ENCODE data around the gene SS18. TPM values are rescaled to one million over a fixed set of nuclear protein-coding genes. Genes with fewer than 3 reads are reported as not detected.

SS18 gene
- total and polyA plus RNA-seq, 4 donors, result 16.3 to 74.7 (median 34.5) TPM

DNA sequence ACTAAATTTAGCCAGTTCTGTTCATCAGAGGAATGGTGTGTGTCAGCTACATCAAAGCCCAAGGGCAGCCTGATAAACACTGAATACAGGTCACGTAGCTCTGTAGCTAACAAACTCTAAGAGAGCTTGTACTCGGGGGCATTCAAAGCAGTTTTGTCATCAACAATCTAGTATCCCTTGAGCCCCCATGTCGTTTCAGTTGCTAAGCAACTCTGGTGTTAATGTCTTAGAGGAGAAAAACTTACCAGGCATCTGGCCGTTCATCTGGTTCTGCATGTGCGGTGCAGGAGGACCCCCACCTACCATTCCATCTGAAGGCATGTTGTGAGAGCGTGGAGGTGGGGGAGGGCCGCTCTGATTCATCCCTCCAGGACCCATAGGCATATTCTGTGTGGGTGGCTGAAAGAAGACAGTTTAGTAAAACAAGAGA is 33.1 kb downstream of the SS18 start:
- no peak for TF ChIP-seq NR2F2 (IDR thresholded peaks at IDR 0.05)
- TF ChIP-seq, protein P1, sequence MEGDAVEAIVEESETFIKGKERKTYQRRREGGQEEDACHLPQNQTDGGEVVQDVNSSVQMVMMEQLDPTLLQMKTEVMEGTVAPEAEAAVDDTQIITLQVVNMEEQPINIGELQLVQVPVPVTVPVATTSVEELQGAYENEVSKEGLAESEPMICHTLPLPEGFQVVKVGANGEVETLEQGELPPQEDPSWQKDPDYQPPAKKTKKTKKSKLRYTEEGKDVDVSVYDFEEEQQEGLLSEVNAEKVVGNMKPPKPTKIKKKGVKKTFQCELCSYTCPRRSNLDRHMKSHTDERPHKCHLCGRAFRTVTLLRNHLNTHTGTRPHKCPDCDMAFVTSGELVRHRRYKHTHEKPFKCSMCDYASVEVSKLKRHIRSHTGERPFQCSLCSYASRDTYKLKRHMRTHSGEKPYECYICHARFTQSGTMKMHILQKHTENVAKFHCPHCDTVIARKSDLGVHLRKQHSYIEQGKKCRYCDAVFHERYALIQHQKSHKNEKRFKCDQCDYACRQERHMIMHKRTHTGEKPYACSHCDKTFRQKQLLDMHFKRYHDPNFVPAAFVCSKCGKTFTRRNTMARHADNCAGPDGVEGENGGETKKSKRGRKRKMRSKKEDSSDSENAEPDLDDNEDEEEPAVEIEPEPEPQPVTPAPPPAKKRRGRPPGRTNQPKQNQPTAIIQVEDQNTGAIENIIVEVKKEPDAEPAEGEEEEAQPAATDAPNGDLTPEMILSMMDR (IDR thresholded peaks at IDR 0.05; ENCODE audit: low read depth, low read length, missing input control), result no peak
- TF ChIP-seq, protein P2, sequence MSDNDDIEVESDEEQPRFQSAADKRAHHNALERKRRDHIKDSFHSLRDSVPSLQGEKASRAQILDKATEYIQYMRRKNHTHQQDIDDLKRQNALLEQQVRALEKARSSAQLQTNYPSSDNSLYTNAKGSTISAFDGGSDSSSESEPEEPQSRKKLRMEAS (IDR thresholded peaks at IDR 0.05), result no peak
- TF ChIP-seq JUND (IDR thresholded peaks at IDR 0.05), result no peak
- H3K4me3 ChIP-seq (ENCODE audit: low read depth in 1 of 3, low read length in 3 of 3), result no peak overlapping the region
- no peak overlapping the region for H3K27ac ChIP-seq (ENCODE audit: low read depth in 1 of 2, low read length in 2 of 2)
- peaks cover 8 to 26% (median 19%) of the 10 kb centered on the region in 4 donors for H3K36me3 ChIP-seq (ENCODE audit: control insufficient read depth in 4 of 4, insufficient read depth in 3 of 4, low read depth in 1 of 4, low read length in 3 of 4)
- H3K27me3 ChIP-seq (ENCODE audit: control insufficient read depth in 4 of 4, insufficient read depth in 4 of 4, low read length in 3 of 4), result no peaks in the 10 kb centered on the region
- no peak for DNase-seq (ENCODE audit: low spot score)
- H3K4me1 ChIP-seq (ENCODE audit: control insufficient read depth in 4 of 4, insufficient read depth in 4 of 4, low read length in 3 of 4), result peaks cover 0 to 3% (median 0%) of the 10 kb centered on the region in 4 donors
- WGBS, result 87% methylated on average over 7 of the region's 7 CpGs
- H3K9ac ChIP-seq (ENCODE audit: low read depth in 1 of 2, low read length in 2 of 2), result no peak overlapping the region
- H3K9me3 ChIP-seq (ENCODE audit: control insufficient read depth in 4 of 4, low read length in 3 of 4), result no peaks in the 10 kb centered on the region

DNA sequence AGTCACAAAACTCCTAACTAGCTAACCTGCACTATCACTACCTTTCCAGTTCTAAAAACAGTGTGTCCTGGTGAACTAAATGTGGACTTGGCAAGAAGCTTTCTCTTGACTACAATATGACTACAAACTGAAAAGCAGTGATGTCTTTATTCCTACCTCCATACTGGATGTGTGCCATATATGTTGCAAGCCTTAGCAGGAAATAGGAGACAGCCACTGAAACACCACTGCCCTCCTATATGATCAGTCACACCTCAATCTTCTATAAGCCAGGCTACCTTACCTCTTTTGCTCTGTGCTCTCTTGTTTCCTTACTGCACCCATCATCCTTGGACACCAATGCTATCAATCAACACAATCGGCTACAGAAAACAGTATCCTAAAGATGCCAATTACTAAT is 34.1 kb downstream of the SS18 start:
- H3K36me3 ChIP-seq (ENCODE audit: control insufficient read depth in 4 of 4, insufficient read depth in 3 of 4, low read depth in 1 of 4, low read length in 3 of 4), result peaks cover 5 to 31% (median 20%) of the 10 kb centered on the region in 4 donors
- no peaks in the 10 kb centered on the region for H3K9me3 ChIP-seq (ENCODE audit: control insufficient read depth in 4 of 4, low read length in 3 of 4)
- TF ChIP-seq TAF1 (conservative IDR thresholded peaks at IDR 0.05), result no peak
- TF ChIP-seq, protein P1 (IDR thresholded peaks at IDR 0.05; ENCODE audit: low read depth, low read length, missing input control), result no peak
- no peak for TF ChIP-seq JUND (IDR thresholded peaks at IDR 0.05)
- no peak for TF ChIP-seq NR2F2 (IDR thresholded peaks at IDR 0.05)
- TF ChIP-seq FOXA1 (IDR thresholded peaks at IDR 0.05), result no peak
- TF ChIP-seq, protein P3, sequence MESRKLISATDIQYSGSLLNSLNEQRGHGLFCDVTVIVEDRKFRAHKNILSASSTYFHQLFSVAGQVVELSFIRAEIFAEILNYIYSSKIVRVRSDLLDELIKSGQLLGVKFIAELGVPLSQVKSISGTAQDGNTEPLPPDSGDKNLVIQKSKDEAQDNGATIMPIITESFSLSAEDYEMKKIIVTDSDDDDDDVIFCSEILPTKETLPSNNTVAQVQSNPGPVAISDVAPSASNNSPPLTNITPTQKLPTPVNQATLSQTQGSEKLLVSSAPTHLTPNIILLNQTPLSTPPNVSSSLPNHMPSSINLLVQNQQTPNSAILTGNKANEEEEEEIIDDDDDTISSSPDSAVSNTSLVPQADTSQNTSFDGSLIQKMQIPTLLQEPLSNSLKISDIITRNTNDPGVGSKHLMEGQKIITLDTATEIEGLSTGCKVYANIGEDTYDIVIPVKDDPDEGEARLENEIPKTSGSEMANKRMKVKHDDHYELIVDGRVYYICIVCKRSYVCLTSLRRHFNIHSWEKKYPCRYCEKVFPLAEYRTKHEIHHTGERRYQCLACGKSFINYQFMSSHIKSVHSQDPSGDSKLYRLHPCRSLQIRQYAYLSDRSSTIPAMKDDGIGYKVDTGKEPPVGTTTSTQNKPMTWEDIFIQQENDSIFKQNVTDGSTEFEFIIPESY (IDR thresholded peaks at IDR 0.05), result no peak
- TF ChIP-seq, protein P2 (IDR thresholded peaks at IDR 0.05), result no peak
- TF ChIP-seq HNF4G (IDR thresholded peaks at IDR 0.05), result no peak
- H3K4me3 ChIP-seq (ENCODE audit: low read depth in 1 of 3, low read length in 3 of 3), result no peak overlapping the region
- peaks cover 0 to 3% (median 0%) of the 10 kb centered on the region in 4 donors for H3K4me1 ChIP-seq (ENCODE audit: control insufficient read depth in 4 of 4, insufficient read depth in 4 of 4, low read length in 3 of 4)
- no peak overlapping the region for H3K9ac ChIP-seq (ENCODE audit: low read depth in 1 of 2, low read length in 2 of 2)
- H3K27me3 ChIP-seq (ENCODE audit: control insufficient read depth in 4 of 4, insufficient read depth in 4 of 4, low read length in 3 of 4), result no peaks in the 10 kb centered on the region
- no peak overlapping the region for H3K27ac ChIP-seq (ENCODE audit: low read depth in 1 of 2, low read length in 2 of 2)
- 97% methylated on average over 1 of the region's 1 CpG for WGBS
- DNase-seq (ENCODE audit: low spot score), result no peak

DNA sequence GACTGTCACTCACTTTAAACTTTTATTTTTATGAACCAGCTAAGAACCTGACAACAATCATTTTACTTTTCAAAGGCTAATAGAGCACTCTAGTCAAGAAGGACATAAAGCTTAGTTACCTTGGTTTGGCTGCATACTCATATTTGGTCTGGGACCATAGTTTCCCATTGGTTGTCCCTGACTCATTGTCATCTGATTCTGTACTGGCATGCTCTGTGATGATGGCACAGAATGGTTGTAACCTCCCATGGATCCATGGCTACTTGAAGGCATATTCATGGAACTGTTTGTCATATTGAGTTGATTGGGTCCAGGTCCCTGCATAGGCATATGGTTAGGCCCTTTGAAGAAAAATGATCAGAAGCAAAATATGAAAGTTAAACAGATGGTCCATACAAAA is 37.9 kb downstream of the SS18 start:
- Histone ChIP-seq H3K9ac (ENCODE audit: low read depth in 1 of 2, low read length in 2 of 2) (no peak overlapping the region), H3K36me3 (ENCODE audit: control insufficient read depth in 4 of 4, insufficient read depth in 3 of 4, low read depth in 1 of 4, low read length in 3 of 4) (peaks cover 3 to 30% (median 21%) of the 10 kb centered on the region in 4 donors)

More for the DNA sequence above, 37.9 kb downstream of the SS18 start:
- no peak overlapping the region for H3K27ac ChIP-seq (ENCODE audit: low read depth in 1 of 2, low read length in 2 of 2)
- no peak overlapping the region for H3K4me3 ChIP-seq (ENCODE audit: low read depth in 1 of 3, low read length in 3 of 3)
- H3K27me3 ChIP-seq (ENCODE audit: control insufficient read depth in 4 of 4, insufficient read depth in 4 of 4, low read length in 3 of 4), result no peaks in the 10 kb centered on the region
- no peak for DNase-seq (ENCODE audit: low spot score)
- TF ChIP-seq, protein P4, sequence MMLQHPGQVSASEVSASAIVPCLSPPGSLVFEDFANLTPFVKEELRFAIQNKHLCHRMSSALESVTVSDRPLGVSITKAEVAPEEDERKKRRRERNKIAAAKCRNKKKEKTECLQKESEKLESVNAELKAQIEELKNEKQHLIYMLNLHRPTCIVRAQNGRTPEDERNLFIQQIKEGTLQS (IDR thresholded peaks at IDR 0.05), result no peak
- TF ChIP-seq TAF1 (conservative IDR thresholded peaks at IDR 0.05) (no peak), RAD21 (IDR thresholded peaks at IDR 0.05) (no peak)
- no peaks in the 10 kb centered on the region for H3K4me1 ChIP-seq (ENCODE audit: control insufficient read depth in 4 of 4, insufficient read depth in 4 of 4, low read length in 3 of 4)
- H3K9me3 ChIP-seq (ENCODE audit: control insufficient read depth in 4 of 4, low read length in 3 of 4), result no peaks in the 10 kb centered on the region
